Esophagus muscularis mucosa (tissue), 4 donors: ENCODE measurements around the gene NELL1. TPM values are rescaled to one million over a fixed set of nuclear protein-coding genes. Genes with fewer than 3 reads are reported as not detected.

ENCODE experiments used
- DNase-seq: peaks from one replicate; pipeline ENCODE4 v3.0.0-alpha.2; 2017; ENCODE audit errors: extremely low spot score
- H3K27ac ChIP-seq, 4 donors: fragments of 200-600 bp; sonication (generic); replicated peaks in 1 of 4; 1 replicate in 3 of 4; 2 replicates in 1 of 4; pipeline ENCODE4 v1.5.1; 2016 to 2019; ENCODE audit warnings: mild to moderate bottlenecking in 1 of 4
- H3K27me3 ChIP-seq, 4 donors: fragments of 200-600 bp; sonication (generic); one replicate each; pipeline versions ENCODE4 v1.5.1 to v1.6.0; 2016 to 2019
- H3K36me3 ChIP-seq, 4 donors: fragments of 200-600 bp; sonication (generic); one replicate each; pipeline ENCODE4 v1.5.1; 2016 to 2019
- H3K4me1 ChIP-seq, 4 donors: fragments of 200-600 bp; sonication (generic); one replicate each; pipeline ENCODE4 v1.5.1; 2016 to 2019
- H3K4me3 ChIP-seq, 4 donors: fragments of 200-600 bp; sonication (generic); 1 replicate in 2 of 4; 2 replicates in 2 of 4; pipeline ENCODE4 v1.5.1; 2016 to 2019; ENCODE audit warnings: mild to moderate bottlenecking in 4 of 4, moderate library complexity in 1 of 4
- H3K9me3 ChIP-seq, 4 donors: fragments of 200-600 bp; sonication (generic); 1 replicate in 3 of 4; 2 replicates in 1 of 4; pipeline ENCODE4 v1.5.1; 2016 to 2019
- EP300 ChIP-seq: sonication (generic); formaldehyde crosslinking; IDR thresholded peaks from one replicate; pipeline ENCODE4 v1.6.1; 2017; ENCODE audit warnings: antibody characterized with exemption
- POLR2A ChIP-seq: fragments of 450-650 bp; IDR thresholded peaks from one replicate; pipeline ENCODE4 v1.6.1; 2017; ENCODE audit warnings: antibody characterized with exemption, moderate library complexity, mild to moderate bottlenecking, low read depth
- POLR2AphosphoS5 ChIP-seq, 2 donors: sonication (generic); formaldehyde crosslinking; IDR thresholded peaks; one replicate each; pipeline ENCODE4 v1.6.1; 2017; ENCODE audit warnings: antibody characterized with exemption in 2 of 2
- WGBS: methylation state at CpG from one replicate; pipeline ENCODE4 v1.1.5; 2018; 5-methylcytosine and 5-hydroxymethylcytosine counted together
- intact Hi-C: fragments of 100-400 bp; cut with DNase I; formaldehyde crosslinking; loops from one replicate; pipeline ENCODE4 v1.15.1; 2023
- total RNA-seq, 4 donors: library from RNA; depleted of rRNA; stranded (reverse); fragments of >200 nt; gene quantifications; one replicate each; pipeline versions ENCODE4 v1.1.0 to v1.2.1, GENCODE V29; 2016
- TF ChIP-seq, protein P1 (sequence below), 3 experiments: fragments of 200-600 bp in 2 of 3; fragments of 450-650 bp in 1 of 3; sonication (generic) in 2 of 3; IDR thresholded peaks; one replicate each; pipeline ENCODE4 v1.5.1; 2017 to 2019; ENCODE audit warnings: antibody characterized with exemption in 3 of 3, mild to moderate bottlenecking in 2 of 3, moderate library complexity in 1 of 3

Gene NELL1
- total RNA-seq, 4 donors from 2014 or later: 0.65 to 2.7 (median 0.90) TPM

DNA sequence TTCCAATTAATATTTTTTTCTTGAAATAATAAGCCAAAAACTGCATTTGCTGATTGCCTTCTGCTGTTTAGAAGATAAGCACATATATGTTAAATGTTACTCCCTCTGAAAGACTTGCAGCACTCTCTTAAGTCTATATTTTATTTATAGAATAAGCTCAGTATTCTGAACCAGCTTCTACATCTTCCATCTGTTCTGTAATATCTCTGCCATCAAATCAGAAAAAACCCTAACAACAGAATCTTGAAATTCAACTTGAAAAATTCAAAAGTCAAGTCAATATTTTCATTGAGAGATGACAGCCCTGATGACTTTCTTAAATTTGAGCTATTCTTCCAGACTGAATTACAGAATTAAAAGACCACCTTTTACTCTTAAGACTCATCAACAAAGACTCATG is 247.9 kb downstream of the NELL1 start:
- H3K4me3 ChIP-seq: no peak overlapping the region
- H3K4me1 ChIP-seq: no peaks in the 10 kb centered on the region
- intact Hi-C loops: no loop called here
- no peak overlapping the region for H3K27ac ChIP-seq
- TF ChIP-seq POLR2AphosphoS5 (IDR thresholded peaks at IDR 0.05) (no peak), EP300 (no peak), POLR2A (no peak)
- TF ChIP-seq, protein P1, sequence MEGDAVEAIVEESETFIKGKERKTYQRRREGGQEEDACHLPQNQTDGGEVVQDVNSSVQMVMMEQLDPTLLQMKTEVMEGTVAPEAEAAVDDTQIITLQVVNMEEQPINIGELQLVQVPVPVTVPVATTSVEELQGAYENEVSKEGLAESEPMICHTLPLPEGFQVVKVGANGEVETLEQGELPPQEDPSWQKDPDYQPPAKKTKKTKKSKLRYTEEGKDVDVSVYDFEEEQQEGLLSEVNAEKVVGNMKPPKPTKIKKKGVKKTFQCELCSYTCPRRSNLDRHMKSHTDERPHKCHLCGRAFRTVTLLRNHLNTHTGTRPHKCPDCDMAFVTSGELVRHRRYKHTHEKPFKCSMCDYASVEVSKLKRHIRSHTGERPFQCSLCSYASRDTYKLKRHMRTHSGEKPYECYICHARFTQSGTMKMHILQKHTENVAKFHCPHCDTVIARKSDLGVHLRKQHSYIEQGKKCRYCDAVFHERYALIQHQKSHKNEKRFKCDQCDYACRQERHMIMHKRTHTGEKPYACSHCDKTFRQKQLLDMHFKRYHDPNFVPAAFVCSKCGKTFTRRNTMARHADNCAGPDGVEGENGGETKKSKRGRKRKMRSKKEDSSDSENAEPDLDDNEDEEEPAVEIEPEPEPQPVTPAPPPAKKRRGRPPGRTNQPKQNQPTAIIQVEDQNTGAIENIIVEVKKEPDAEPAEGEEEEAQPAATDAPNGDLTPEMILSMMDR (IDR thresholded peaks at IDR 0.05): no peak
- no peaks in the 10 kb centered on the region for H3K36me3 ChIP-seq
- no peaks in the 10 kb centered on the region for H3K27me3 ChIP-seq
- no peak for DNase-seq
- no peaks in the 10 kb centered on the region for H3K9me3 ChIP-seq

DNA sequence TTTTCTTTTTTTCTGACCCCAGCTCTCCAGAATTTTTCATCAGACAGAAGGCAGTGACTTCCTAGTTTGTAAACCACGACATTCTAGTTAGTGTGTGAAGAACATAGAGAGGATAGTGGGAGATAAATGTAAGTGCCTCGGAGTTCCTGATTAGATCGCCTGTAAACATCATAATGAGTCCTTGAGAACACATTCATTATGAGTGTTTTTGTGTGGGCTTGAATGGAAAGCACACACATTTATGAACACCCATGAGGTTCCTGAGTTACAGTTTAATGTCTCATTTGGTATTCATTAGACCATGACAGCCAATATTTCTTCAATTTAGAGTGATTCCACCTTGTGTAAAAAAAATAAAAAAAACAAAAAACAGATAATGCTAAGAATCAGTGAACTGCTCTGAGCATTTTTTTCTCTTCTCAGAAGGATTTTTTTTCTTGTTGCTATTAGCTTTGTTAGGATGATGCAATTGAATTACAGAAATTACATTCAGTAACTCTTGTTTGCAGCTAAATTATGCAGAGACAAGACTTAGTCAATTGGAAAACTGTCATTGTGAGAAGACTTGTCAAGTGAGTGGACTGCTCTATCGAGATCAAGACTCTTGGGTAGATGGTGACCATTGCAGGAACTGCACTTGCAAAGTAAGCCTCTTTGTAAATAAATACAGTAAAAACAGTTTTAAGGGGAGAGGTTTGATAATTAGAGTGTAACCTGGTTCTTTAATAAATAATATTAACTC is 257.6 kb downstream of the NELL1 start:
- TF ChIP-seq POLR2AphosphoS5 (IDR thresholded peaks at IDR 0.05) (no peak), EP300 (no peak), POLR2A (no peak)
- TF ChIP-seq, protein P1 (IDR thresholded peaks at IDR 0.05): no peak
- DNase-seq: no peak
- no peak overlapping the region for H3K4me3 ChIP-seq
- no peaks in the 10 kb centered on the region for H3K4me1 ChIP-seq
- 80% methylated on average over 4 of the region's 4 CpGs for WGBS
- intact Hi-C loops: no loop called here
- no peak overlapping the region for H3K27ac ChIP-seq
- no peaks in the 10 kb centered on the region for H3K27me3 ChIP-seq
- H3K36me3 ChIP-seq: no peaks in the 10 kb centered on the region
- H3K9me3 ChIP-seq: no peaks in the 10 kb centered on the region

DNA sequence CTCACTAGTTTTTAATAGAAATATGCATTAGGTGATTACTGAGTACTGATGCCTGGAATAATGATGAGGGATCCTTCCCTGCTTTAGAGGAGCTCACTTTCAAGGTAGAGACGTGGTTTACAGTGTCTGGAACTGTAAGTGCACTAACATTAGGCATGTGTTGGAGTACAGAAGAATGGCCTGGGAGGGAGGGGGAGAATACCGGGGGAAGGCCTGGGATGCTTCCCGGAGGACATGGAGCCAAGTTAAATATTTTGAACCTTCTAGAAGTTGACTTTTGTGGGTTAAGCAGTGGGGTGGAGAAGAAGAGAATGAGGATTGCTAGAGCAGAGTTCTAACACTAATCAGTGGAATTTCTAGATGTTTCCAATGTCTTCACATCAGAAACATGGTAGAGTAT is 261.6 kb downstream of the NELL1 start:
- H3K4me3 ChIP-seq: no peak overlapping the region
- no peaks in the 10 kb centered on the region for H3K36me3 ChIP-seq
- no peaks in the 10 kb centered on the region for H3K4me1 ChIP-seq
- H3K9me3 ChIP-seq: no peaks in the 10 kb centered on the region
- no peak for TF ChIP-seq POLR2AphosphoS5 (IDR thresholded peaks at IDR 0.05)
- no peak for TF ChIP-seq POLR2A
- TF ChIP-seq EP300: no peak
- TF ChIP-seq, protein P1 (IDR thresholded peaks at IDR 0.05): no peak
- intact Hi-C loops: no loop called here
- no peak overlapping the region for H3K27ac ChIP-seq
- no peaks in the 10 kb centered on the region for H3K27me3 ChIP-seq
- no peak for DNase-seq
- WGBS: 67% methylated on average over 3 of the region's 3 CpGs

DNA sequence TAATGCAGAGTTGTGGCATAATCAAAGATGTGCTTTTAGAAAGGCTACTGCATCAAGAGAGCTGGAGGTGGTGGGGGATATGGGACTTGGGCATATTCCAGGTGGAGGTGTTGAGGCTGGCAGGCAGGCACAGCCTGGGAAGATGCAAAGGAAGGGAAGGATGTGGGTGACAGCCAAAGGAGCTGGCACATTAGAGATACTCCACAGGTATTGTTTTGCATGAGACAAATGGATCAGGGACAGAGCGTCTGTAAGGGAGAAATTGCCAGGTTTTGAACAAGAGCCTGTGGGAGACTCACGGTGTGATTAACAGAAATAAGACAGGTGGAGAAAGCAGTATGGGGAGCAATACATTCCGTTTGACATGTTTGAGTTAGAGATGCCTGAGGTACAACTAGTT is 263.7 kb downstream of the NELL1 start:
- TF ChIP-seq POLR2A: no peak
- no peak for TF ChIP-seq EP300
- no peak for TF ChIP-seq POLR2AphosphoS5 (IDR thresholded peaks at IDR 0.05)
- TF ChIP-seq, protein P1 (IDR thresholded peaks at IDR 0.05): no peak
- intact Hi-C loops: no loop called here
- DNase-seq: no peak
- Histone ChIP-seq H3K4me1 (no peaks in the 10 kb centered on the region), H3K9me3 (no peaks in the 10 kb centered on the region), H3K4me3 (no peak overlapping the region), H3K36me3 (no peaks in the 10 kb centered on the region), H3K27ac (no peak overlapping the region), H3K27me3 (peaks cover 0 to 7% (median 0%) of the 10 kb centered on the region in 4 donors)
- WGBS: 44% methylated on average over 3 of the region's 3 CpGs

DNA sequence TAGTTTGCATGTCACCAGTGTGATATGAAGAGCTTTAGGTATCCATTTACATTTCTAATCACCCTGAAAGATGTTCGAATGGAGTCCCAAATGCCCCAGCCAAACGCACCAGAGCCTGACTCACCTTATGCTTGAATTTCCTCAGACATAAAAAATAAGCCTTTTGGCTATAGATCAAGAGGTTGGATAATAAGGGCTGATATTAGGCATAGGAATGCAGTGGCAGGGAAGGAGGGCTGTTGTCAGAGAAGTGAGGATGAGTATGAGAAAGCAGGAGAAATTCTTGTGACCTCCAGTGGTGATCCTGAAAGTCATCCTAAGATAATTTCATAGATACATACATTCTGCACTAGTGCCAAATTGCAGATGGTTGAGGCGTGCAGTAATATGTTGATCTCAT is 264.6 kb downstream of the NELL1 start:
- peaks cover 0 to 7% (median 0%) of the 10 kb centered on the region in 4 donors for H3K27me3 ChIP-seq
- WGBS: 57% methylated on average over 3 of the region's 3 CpGs
- intact Hi-C loops: no loop called here
- no peaks in the 10 kb centered on the region for H3K36me3 ChIP-seq
- no peak for TF ChIP-seq POLR2AphosphoS5 (IDR thresholded peaks at IDR 0.05)
- TF ChIP-seq EP300: no peak
- TF ChIP-seq, protein P1 (IDR thresholded peaks at IDR 0.05): no peak
- TF ChIP-seq POLR2A: no peak
- H3K4me1 ChIP-seq: no peaks in the 10 kb centered on the region
- DNase-seq: no peak
- no peaks in the 10 kb centered on the region for H3K9me3 ChIP-seq
- H3K27ac ChIP-seq: no peak overlapping the region
- H3K4me3 ChIP-seq: no peak overlapping the region
